BJ (cell line): ENCODE data around the gene PACRG. TPM values are rescaled to one million over a fixed set of nuclear protein-coding genes. Genes with fewer than 3 reads are reported as not detected.

Experiments
- CTCF ChIA-PET: fragments of 350-600 bp; formaldehyde crosslinking; extraction: SDS; loops from one replicate; lab custom pipeline; 2021; ENCODE audit warnings: antibody characterized with exemption, inconsistent platforms; lab: Yijun Ruan, JAX
- POLR2A ChIA-PET: fragments of 300-600 bp; sonication (Branson Sonifier 250); formaldehyde crosslinking; extraction: SDS; loops from one replicate; lab custom pipeline; 2021; ENCODE audit warnings: antibody characterized with exemption; lab: Charles Lee
- DNase-seq: peaks from one replicate; pipeline ENCODE4 v3.0.0-alpha.2; 2011; ENCODE audit warnings: low read depth
- H3K27me3 ChIP-seq: 2 replicates; pipeline ENCODE4 v1.6.0; 2011; ENCODE audit warnings: low read length; ENCODE audit not compliant: control insufficient read depth, insufficient read depth
- H3K36me3 ChIP-seq: 2 replicates; pipeline ENCODE4 v1.5.1; 2011; ENCODE audit warnings: low read length; ENCODE audit not compliant: control insufficient read depth, insufficient read depth
- H3K4me3 ChIP-seq: 2 replicates; pipeline ENCODE4 v1.5.1; 2011; ENCODE audit warnings: low read depth, mild to moderate bottlenecking, control low read depth, low read length
- CTCF ChIP-seq: IDR thresholded peaks from 2 replicates; pipeline ENCODE4 v1.5.1; 2011; ENCODE audit warnings: low read depth, mild to moderate bottlenecking, control low read depth, inconsistent platforms, low read length, moderate library complexity; ENCODE audit not compliant: insufficient read depth
- polyA plus RNA-seq: library from polyadenylated mRNA; depleted of rRNA; stranded (reverse); fragments of >200 nt; gene quantifications from 2 replicates; pipeline ENCODE4 v1.2.3, GENCODE V29; 2011; rRNA removed
- small RNA-seq: library from RNA; depleted of rRNA; stranded (forward); fragments of <200 nt; gene quantifications from one replicate; pipeline ENCODE3, GENCODE V24; 2012; ENCODE audit warnings: low replicate concordance, low read depth; ENCODE audit not compliant: insufficient read length

Gene PACRG
- polyA plus RNA-seq, 1 experiment = 0.20 TPM

- POLR2A ChIA-PET = no interaction called here
- no peak for TF ChIP-seq CTCF
- DNase-seq = no peak
- no peaks in the 10 kb centered on the region for H3K36me3 ChIP-seq
- CTCF ChIA-PET = no interaction called here
- H3K27me3 ChIP-seq = no peaks in the 10 kb centered on the region
- H3K4me3 ChIP-seq = no peak overlapping the region
Observed at GRCh38 chr6:163356324-163356723, 628.5 kb downstream of the PACRG start.

GRCh38 chr6:163356743-163357142 lies 629.0 kb downstream of the PACRG start:
- TF ChIP-seq CTCF = no peak
- Histone ChIP-seq H3K4me3 (no peak overlapping the region), H3K36me3 (no peaks in the 10 kb centered on the region), H3K27me3 (no peaks in the 10 kb centered on the region)
- ChIA-PET CTCF (no interaction called here), POLR2A (no interaction called here)
- no peak for DNase-seq

GRCh38 chr6:163364641-163365040 lies 636.9 kb downstream of the PACRG start:
- H3K4me3 ChIP-seq = no peak overlapping the region
- TF ChIP-seq CTCF = no peak
- DNase-seq = no peak
- H3K36me3 ChIP-seq = no peaks in the 10 kb centered on the region
- ChIA-PET POLR2A (no interaction called here), CTCF (no interaction called here)
- H3K27me3 ChIP-seq = no peaks in the 10 kb centered on the region

Small RNA genes lying within 50 kb of the gene (small RNA-seq; reads per million reads assigned to genes)
- gene AL031121.1 = not detected
- not detected for gene AL590286.1

Other genes starting within 250 kb of the PACRG start
- 0.42 and 0.71 TPM in 2 replicates for gene PRKN, start 208 bp upstream of the PACRG start, polyA plus RNA-seq